ENCODE measurements around the gene MRPS18A. TPM values are rescaled to one million over a fixed set of nuclear protein-coding genes. Genes with fewer than 3 reads are reported as not detected.

Gene MRPS18A
- total and polyA plus RNA-seq, 2 of the 13 experiments (the other 11 are each of a cell fraction or from before 2014, with no cell fraction given): 87.8 to 89.1 TPM

- TF ChIP-seq AFF4 (CRISPR knock-in tag; IDR thresholded peaks at IDR 0.05) (no peak), NCOA1 (CRISPR knock-in tag; IDR thresholded peaks at IDR 0.05) (no peak), ATF7 (IDR thresholded peaks at IDR 0.05) (no peak), ATF7 (CRISPR knock-in tag; IDR thresholded peaks at IDR 0.05) (no peak), SSRP1 (CRISPR knock-in tag; IDR thresholded peaks at IDR 0.05) (peak; percentile 60; the same call in 1 of the 2 replicates), PHF21A (CRISPR knock-in tag; IDR thresholded peaks at IDR 0.05) (no peak), ZNF207 (IDR thresholded peaks at IDR 0.05; ENCODE audit: borderline replicate concordance) (no peak), TBX2 (CRISPR knock-in tag; IDR thresholded peaks at IDR 0.05; ENCODE audit: borderline replicate concordance) (0 out of 2 replicates have a peak, but pooled peaks have one; percentile 42), ZNF597 (CRISPR knock-in tag; IDR thresholded peaks at IDR 0.05) (no peak), REST (IDR thresholded peaks at IDR 0.05; ENCODE audit: borderline replicate concordance in 1 of 2, low read depth in 1 of 2, low read length in 2 of 2) (no peak), THAP11 (CRISPR knock-in tag; IDR thresholded peaks at IDR 0.05) (0 out of 2 replicates have a peak, but pooled peaks have one; percentile 51), BHLHE40 (IDR thresholded peaks at IDR 0.05; ENCODE audit: low read length) (peak; percentile 58; the same call in 1 of the 2 replicates), ZNF646 (CRISPR knock-in tag; IDR thresholded peaks at IDR 0.05) (no peak)
These were observed 20.1 kb downstream of the MRPS18A start (continued) for GRCh38 chr6:43667245-43668150.

All from HepG2 (cell line).